ENCODE data around the gene TMEM18. TPM values are rescaled to one million over a fixed set of nuclear protein-coding genes. Genes with fewer than 3 reads are reported as not detected.

TMEM18 gene
- total RNA-seq, 1 donor from 2014 or later, result 50.0 TPM

- H3K36me3 ChIP-seq, result peaks cover 13% of the 10 kb centered on the region
- DNase-seq (ENCODE audit: low spot score), result no peak
- no peak overlapping the region for H3K27ac Mint-ChIP-seq
- peaks cover 42% of the 10 kb centered on the region for H3K36me3 Mint-ChIP-seq
- no peak overlapping the region for H3K4me3 ChIP-seq
- peaks cover 3% of the 10 kb centered on the region for H3K4me1 ChIP-seq
- no peaks in the 10 kb centered on the region for H3F3A ChIP-seq (ENCODE audit: low read depth)
- no peak overlapping the region for H3K4me2 ChIP-seq
- H3K27me3 ChIP-seq, result peaks cover 4% of the 10 kb centered on the region
- no peaks in the 10 kb centered on the region for H4K20me1 ChIP-seq (ENCODE audit: low read depth)
- no peaks in the 10 kb centered on the region for H3K79me2 ChIP-seq (ENCODE audit: low read depth)
- TF ChIP-seq EZH2 (IDR thresholded peaks at IDR 0.05), result no peak
- TF ChIP-seq CTCF (IDR thresholded peaks at IDR 0.05), result no peak
- no peak for TF ChIP-seq EZH2phosphoT487 (IDR thresholded peaks at IDR 0.05)
- no peak overlapping the region for H3K27ac ChIP-seq
- peaks cover 4% of the 10 kb centered on the region for H3K27me3 Mint-ChIP-seq (ENCODE audit: insufficient read depth, low read depth)
- H3K4me3 Mint-ChIP-seq, result no peak overlapping the region
- H3K9me3 Mint-ChIP-seq, result peaks cover 24% of the 10 kb centered on the region
- no peak overlapping the region for H3K9ac ChIP-seq
- peaks cover 12% of the 10 kb centered on the region for H3K4me1 Mint-ChIP-seq
- no peak overlapping the region for H2AFZ ChIP-seq (replicated peaks)
- H3K9me3 ChIP-seq (ENCODE audit: low read depth), result peaks cover 6% of the 10 kb centered on the region
Measured at GRCh38 chr2:664063-664462, 13.1 kb downstream of the TMEM18 start.

GRCh38 chr2:663221-663620 is 14.0 kb downstream of the TMEM18 start:
- Mint-ChIP-seq H3K27ac (no peak overlapping the region), H3K4me3 (no peak overlapping the region), H3K36me3 (peaks cover 38% of the 10 kb centered on the region), H3K9me3 (peaks cover 22% of the 10 kb centered on the region), H3K4me1 (peaks cover 12% of the 10 kb centered on the region), H3K27me3 (ENCODE audit: insufficient read depth, low read depth) (peaks cover 7% of the 10 kb centered on the region)
- Histone ChIP-seq H2AFZ (replicated peaks) (no peak overlapping the region), H3K9ac (no peak overlapping the region), H3K36me3 (peaks cover 13% of the 10 kb centered on the region), H3K4me1 (peaks cover 3% of the 10 kb centered on the region), H3K79me2 (ENCODE audit: low read depth) (no peaks in the 10 kb centered on the region), H3K4me3 (no peak overlapping the region), H3F3A (ENCODE audit: low read depth) (no peaks in the 10 kb centered on the region), H3K27ac (no peak overlapping the region), H3K27me3 (peaks cover 4% of the 10 kb centered on the region), H3K9me3 (ENCODE audit: low read depth) (peaks cover 6% of the 10 kb centered on the region), H4K20me1 (ENCODE audit: low read depth) (no peaks in the 10 kb centered on the region), H3K4me2 (no peak overlapping the region)
- no peak for DNase-seq (ENCODE audit: low spot score)
- no peak for TF ChIP-seq EZH2 (IDR thresholded peaks at IDR 0.05)
- no peak for TF ChIP-seq CTCF (IDR thresholded peaks at IDR 0.05)
- no peak for TF ChIP-seq EZH2phosphoT487 (IDR thresholded peaks at IDR 0.05)

GRCh38 chr2:661360-661635 is 15.9 kb downstream of the TMEM18 start:
- TF ChIP-seq EZH2phosphoT487 (IDR thresholded peaks at IDR 0.05) (no peak), CTCF (IDR thresholded peaks at IDR 0.05) (no peak)
- no peak overlapping the region for H3K9ac ChIP-seq
- no peak overlapping the region for H3K4me2 ChIP-seq
- Mint-ChIP-seq H3K4me3 (no peak overlapping the region), H3K9me3 (peaks cover 16% of the 10 kb centered on the region), H3K36me3 (peaks cover 25% of the 10 kb centered on the region), H3K4me1 (peaks cover 12% of the 10 kb centered on the region), H3K27ac (no peak overlapping the region), H3K27me3 (ENCODE audit: insufficient read depth, low read depth) (peaks cover 7% of the 10 kb centered on the region)
- no peak overlapping the region for H2AFZ ChIP-seq (replicated peaks)
- H3K9me3 ChIP-seq (ENCODE audit: low read depth), result peaks cover 2% of the 10 kb centered on the region
- H3K27me3 ChIP-seq, result peaks cover 4% of the 10 kb centered on the region
- H3K36me3 ChIP-seq, result peaks cover 2% of the 10 kb centered on the region
- no peaks in the 10 kb centered on the region for H3F3A ChIP-seq (ENCODE audit: low read depth)
- DNase-seq (ENCODE audit: low spot score), result no peak
- no peaks in the 10 kb centered on the region for H4K20me1 ChIP-seq (ENCODE audit: low read depth)
- peaks cover 3% of the 10 kb centered on the region for H3K4me1 ChIP-seq
- H3K79me2 ChIP-seq (ENCODE audit: low read depth), result no peaks in the 10 kb centered on the region
- no peak overlapping the region for H3K27ac ChIP-seq
- H3K4me3 ChIP-seq, result no peak overlapping the region

Data from neural progenitor cell (in vitro differentiated cells).